ENCODE results near the gene PSMG3.

The PSMG3 gene

GRCh38 chr7:1555046-1555812, 14.6 kb downstream of the PSMG3 start (continued):
- no peak for TF ChIP-seq ZNF530 (tag by site-specific recombination; IDR thresholded peaks at IDR 0.05; ENCODE audit: low read depth)
- TF ChIP-seq ZNF398 (tag by site-specific recombination; IDR thresholded peaks at IDR 0.05): peak; percentile 71
- no peak for TF ChIP-seq ZNF311 (tag by site-specific recombination; IDR thresholded peaks at IDR 0.05; ENCODE audit: borderline replicate concordance)
- TF ChIP-seq ZNF747 (tag by site-specific recombination; IDR thresholded peaks at IDR 0.05): no peak
- no peak for TF ChIP-seq ZNF132 (tag by site-specific recombination; IDR thresholded peaks at IDR 0.05; ENCODE audit: borderline replicate concordance)
- no peak for TF ChIP-seq ZNF48 (tag by site-specific recombination; IDR thresholded peaks at IDR 0.05)
- no peak for TF ChIP-seq ZNF645 (tag by site-specific recombination; IDR thresholded peaks at IDR 0.05)
- TF ChIP-seq ZNF76 (tag by site-specific recombination; IDR thresholded peaks at IDR 0.05; ENCODE audit: borderline replicate concordance, low read depth): no peak
- TF ChIP-seq REPIN1 (tag by site-specific recombination; IDR thresholded peaks at IDR 0.05; ENCODE audit: low read depth): no peak
- TF ChIP-seq ZNF138 (tag by site-specific recombination; IDR thresholded peaks at IDR 0.05; ENCODE audit: borderline replicate concordance): no peak
- no peak for TF ChIP-seq ZNF416 (tag by site-specific recombination; IDR thresholded peaks at IDR 0.05)
- no peak for TF ChIP-seq ZSCAN30 (tag by site-specific recombination; IDR thresholded peaks at IDR 0.05)
- TF ChIP-seq ZNF341 (tag by site-specific recombination; IDR thresholded peaks at IDR 0.05; ENCODE audit: low read depth): peak; percentile 95
- TF ChIP-seq TRIM28 (IDR thresholded peaks at IDR 0.05; ENCODE audit: borderline replicate concordance, low read length): no peak
- TF ChIP-seq ZNF571 (tag by site-specific recombination; IDR thresholded peaks at IDR 0.05): no peak
- TF ChIP-seq ZNF623 (tag by site-specific recombination; IDR thresholded peaks at IDR 0.05): no peak
- TF ChIP-seq ZBTB21 (tag by site-specific recombination; IDR thresholded peaks at IDR 0.05): no peak
- TF ChIP-seq ZNF2 (tag by site-specific recombination; IDR thresholded peaks at IDR 0.05): no peak
- no peak for TF ChIP-seq ZNF521 (tag by site-specific recombination; IDR thresholded peaks at IDR 0.05)
- peak; percentile 96 for TF ChIP-seq ZIC2 (tag by site-specific recombination; IDR thresholded peaks at IDR 0.05)
- 0 out of 2 replicates have a peak, but pooled peaks have one; percentile 13 for TF ChIP-seq WT1 (tag by site-specific recombination; IDR thresholded peaks at IDR 0.05)
- no peak for TF ChIP-seq ZNF140 (tag by site-specific recombination; IDR thresholded peaks at IDR 0.05)
- no peak for TF ChIP-seq ZNF354C (tag by site-specific recombination; IDR thresholded peaks at IDR 0.05; ENCODE audit: borderline replicate concordance, low read depth)
- TF ChIP-seq, protein P1, sequence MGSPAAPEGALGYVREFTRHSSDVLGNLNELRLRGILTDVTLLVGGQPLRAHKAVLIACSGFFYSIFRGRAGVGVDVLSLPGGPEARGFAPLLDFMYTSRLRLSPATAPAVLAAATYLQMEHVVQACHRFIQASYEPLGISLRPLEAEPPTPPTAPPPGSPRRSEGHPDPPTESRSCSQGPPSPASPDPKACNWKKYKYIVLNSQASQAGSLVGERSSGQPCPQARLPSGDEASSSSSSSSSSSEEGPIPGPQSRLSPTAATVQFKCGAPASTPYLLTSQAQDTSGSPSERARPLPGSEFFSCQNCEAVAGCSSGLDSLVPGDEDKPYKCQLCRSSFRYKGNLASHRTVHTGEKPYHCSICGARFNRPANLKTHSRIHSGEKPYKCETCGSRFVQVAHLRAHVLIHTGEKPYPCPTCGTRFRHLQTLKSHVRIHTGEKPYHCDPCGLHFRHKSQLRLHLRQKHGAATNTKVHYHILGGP (tag by site-specific recombination; IDR thresholded peaks at IDR 0.05): no peak
- no peak for TF ChIP-seq ZBTB8A (tag by site-specific recombination; IDR thresholded peaks at IDR 0.05)
- TF ChIP-seq ZNF37A (tag by site-specific recombination; IDR thresholded peaks at IDR 0.05): no peak
- TF ChIP-seq GFI1B (tag by site-specific recombination; IDR thresholded peaks at IDR 0.05): no peak
- TF ChIP-seq KLF16 (tag by site-specific recombination; IDR thresholded peaks at IDR 0.05): no peak
- no peak for TF ChIP-seq ZNF610 (tag by site-specific recombination; IDR thresholded peaks at IDR 0.05; ENCODE audit: borderline replicate concordance)
- no peak for TF ChIP-seq ZNF169 (tag by site-specific recombination; IDR thresholded peaks at IDR 0.05)
- TF ChIP-seq, protein P2, sequence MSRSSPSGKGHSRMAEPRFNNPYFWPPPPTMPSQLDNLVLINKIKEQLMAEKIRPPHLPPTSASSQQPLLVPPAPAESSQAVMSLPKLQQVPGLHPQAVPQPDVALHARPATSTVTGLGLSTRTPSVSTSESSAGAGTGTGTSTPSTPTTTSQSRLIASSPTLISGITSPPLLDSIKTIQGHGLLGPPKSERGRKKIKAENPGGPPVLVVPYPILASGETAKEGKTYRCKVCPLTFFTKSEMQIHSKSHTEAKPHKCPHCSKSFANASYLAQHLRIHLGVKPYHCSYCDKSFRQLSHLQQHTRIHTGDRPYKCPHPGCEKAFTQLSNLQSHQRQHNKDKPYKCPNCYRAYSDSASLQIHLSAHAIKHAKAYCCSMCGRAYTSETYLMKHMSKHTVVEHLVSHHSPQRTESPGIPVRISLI (tag by site-specific recombination; IDR thresholded peaks at IDR 0.05): no peak
- TF ChIP-seq ZNF600 (tag by site-specific recombination; IDR thresholded peaks at IDR 0.05): 0 out of 2 replicates have a peak, but pooled peaks have one; percentile 42
- no peak for TF ChIP-seq ZNF280D (tag by site-specific recombination; IDR thresholded peaks at IDR 0.05)
- TF ChIP-seq ZNF555 (tag by site-specific recombination; conservative IDR thresholded peaks at IDR 0.05): no peak

Measured in HEK293 (cell line).